Renal cortex interstitium (tissue), 11 donors: ENCODE measurements around the gene PLEKHF1. TPM values are rescaled to one million over a fixed set of nuclear protein-coding genes. Genes with fewer than 3 reads are reported as not detected.

Source experiments
- DNase-seq, 11 donors: peaks; one replicate each; pipeline ENCODE4 v3.0.0-alpha.2; 2013; ENCODE audit warnings: low read depth in 9 of 11, low spot score in 4 of 11; ENCODE audit errors: extremely low read depth in 1 of 11
- polyA plus RNA-seq, 3 donors: library from polyadenylated mRNA; unstranded; fragments of 120-200 nt; gene quantifications; one replicate each; pipeline ENCODE4 v1.2.1, GENCODE V29; 2013; ENCODE audit not compliant: insufficient read length in 3 of 3

The PLEKHF1 gene
- polyA plus RNA-seq, 3 donors: 1.3 to 2.1 (median 2.0) TPM

DNA sequence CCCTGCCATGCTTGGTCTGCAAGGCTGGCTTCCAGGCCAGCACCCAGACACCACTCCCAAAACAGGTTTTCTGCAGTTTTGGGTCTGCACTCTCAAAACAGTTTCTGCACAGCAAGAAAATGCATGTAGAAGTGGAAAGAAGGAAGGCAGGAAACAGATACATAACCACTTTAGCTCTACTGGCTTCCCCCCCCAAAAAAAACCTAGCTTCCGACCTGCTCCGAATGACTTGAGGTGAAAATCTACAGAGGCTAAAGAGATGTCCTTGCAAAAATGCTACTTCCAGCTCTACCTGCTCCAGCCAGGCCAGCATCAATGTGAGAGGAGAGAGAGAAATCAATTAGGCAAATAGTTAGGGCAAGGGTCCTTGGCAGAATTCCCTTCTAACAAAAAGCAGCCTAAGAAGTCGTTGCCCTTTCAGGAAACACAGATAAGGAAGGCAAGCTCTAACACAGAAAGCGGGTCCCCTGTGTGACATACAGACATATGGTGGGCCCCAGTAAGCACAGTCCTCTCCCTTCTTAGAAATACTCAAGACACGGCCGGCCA is 46.4 kb downstream of the PLEKHF1 start:
- no peak for DNase-seq

DNA sequence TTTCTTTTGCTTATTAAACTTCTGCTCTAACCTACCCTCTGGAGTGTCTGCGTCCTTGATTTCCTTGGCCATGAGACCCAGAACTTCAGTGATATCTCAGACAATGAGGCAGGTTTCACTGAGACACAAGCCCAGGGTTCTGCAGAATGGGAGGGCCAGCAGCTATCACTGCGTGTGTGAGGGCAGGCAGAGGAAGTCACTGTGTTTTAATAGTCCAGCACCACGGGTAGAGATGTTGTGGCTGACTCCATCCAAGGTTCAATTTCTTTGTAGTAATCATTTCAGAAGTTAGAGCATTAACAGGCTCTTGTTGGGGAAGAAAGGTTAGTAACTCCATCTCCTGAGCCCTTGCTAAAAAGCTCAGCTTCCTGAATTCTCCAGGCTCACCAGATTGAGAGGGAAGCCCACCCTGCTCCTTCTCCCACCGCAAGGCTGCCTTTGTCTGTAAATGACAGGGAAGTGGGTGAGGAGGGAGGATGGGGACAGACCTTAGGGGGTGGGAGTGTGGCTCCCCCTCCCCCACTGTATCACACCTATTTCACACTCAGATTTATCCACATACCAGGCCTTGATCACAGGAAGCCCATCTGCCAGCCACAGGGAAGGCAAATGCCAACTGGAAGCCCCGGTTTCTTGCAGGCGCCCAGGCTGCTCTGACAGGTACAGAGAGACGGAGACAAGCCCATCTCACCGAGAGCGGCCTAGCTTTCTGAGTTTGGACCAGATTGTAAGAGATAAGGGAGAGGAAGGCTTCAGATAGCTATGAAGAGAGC is 47.7 kb downstream of the PLEKHF1 start:
- no peak for DNase-seq

- DNase-seq: no peak
Measured at GRCh38 chr19:29714371-29714952, 49.2 kb downstream of the PLEKHF1 start.

GRCh38 chr19:29714953-29715700 is 49.9 kb downstream of the PLEKHF1 start, which contains the start of gene C19orf12:
Gene C19orf12, minus strand, starts transcription at chr19:29715261. Its CDS starts 6,848 bp downstream, at chr19:29708413.
- peak in 6 of 11 donors; percentile 48 to 69 (median 54) for DNase-seq

- DNase-seq: no peak
Measured at GRCh38 chr19:29715701-29716581, 50.7 kb downstream of the PLEKHF1 start.

GRCh38 chr19:29717051-29717450 is 51.8 kb downstream of the PLEKHF1 start:
- DNase-seq: no peak

DNA sequence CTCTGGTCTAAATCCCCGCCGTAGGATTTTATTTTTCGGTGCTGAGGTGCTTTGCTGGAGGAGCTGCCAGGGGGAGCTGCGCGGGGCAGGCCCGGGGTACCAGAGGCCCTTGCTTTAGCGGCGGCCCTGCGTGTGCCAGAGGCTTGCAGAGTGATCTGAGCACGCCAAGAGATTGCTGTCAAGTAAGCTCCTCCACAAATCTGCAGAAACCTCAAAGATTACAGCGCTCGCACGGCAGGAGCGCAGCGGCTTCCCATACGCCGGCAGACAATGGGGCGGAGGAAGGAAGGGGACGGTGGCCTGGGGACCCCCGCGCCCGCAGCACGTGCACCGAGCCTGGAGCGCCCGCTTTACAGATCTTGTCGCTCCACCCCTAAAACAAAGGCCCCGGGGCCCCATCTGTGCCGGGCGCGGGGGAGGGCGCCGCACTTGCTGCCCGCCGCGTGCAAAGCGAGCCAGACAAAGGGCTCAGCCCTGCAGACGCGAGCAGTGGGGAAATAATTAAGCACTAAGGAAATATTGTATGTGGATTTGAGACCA is 58.9 kb downstream of the PLEKHF1 start:
- DNase-seq: no peak

DNA sequence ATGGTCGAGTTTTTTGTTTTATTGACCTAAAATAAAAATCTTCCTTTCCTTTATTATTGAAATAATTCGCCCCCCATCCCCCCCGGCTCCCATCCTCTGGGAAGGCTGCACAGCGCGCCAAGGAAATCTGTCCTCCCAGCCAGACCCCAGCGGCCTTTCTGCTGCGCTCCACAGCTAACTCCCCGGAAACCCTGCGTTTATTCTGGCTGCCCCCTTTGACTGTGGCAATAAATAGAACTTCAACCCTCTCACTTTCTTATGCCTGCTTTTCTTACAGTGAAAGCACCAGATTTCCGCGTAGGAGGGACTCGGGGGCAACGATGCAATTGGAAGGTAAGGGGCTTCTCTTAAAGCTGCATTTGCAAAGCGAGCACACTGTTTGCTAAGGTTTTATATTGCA is 59.5 kb downstream of the PLEKHF1 start:
- DNase-seq: peak in 5 of 11 donors; percentile 26 to 50 (median 45)

Other genes with a start within 250 kb of the PLEKHF1 start
- under 1 TPM; 0.42 to 0.64 (median 0.60) TPM for gene VSTM2B, start 139.5 kb upstream of the PLEKHF1 start, polyA plus RNA-seq
- gene POP4, start 59.2 kb upstream of the PLEKHF1 start, polyA plus RNA-seq: 10 to 100 TPM; 58.1 to 75.1 (median 64.2) TPM
- gene C19orf12, start 49.8 kb downstream of the PLEKHF1 start, polyA plus RNA-seq: 10 to 100 TPM; 24.5 to 26.9 (median 26.6) TPM
- 10 to 100 TPM in 2 of 3 donors, 1 to 10 TPM in 1; 6.1 to 11.5 (median 11.0) TPM for gene CCNE1, start 146.5 kb downstream of the PLEKHF1 start, polyA plus RNA-seq